Uterus (tissue), 4 donors: ENCODE measurements around the gene KCNG2. TPM values are rescaled to one million over a fixed set of nuclear protein-coding genes. Genes with fewer than 3 reads are reported as not detected.

ENCODE experiments used
- DNase-seq, 2 donors: peaks; one replicate each; pipeline ENCODE4 v3.0.0-alpha.2; 2019 to 2020
- H3K27ac ChIP-seq, 2 donors: fragments of 200-600 bp; sonication (generic); 1 replicate in 1 of 2; 2 replicates in 1 of 2; pipeline ENCODE4 v1.5.1; 2016 to 2018
- H3K27me3 ChIP-seq, 2 donors: fragments of 200-600 bp; sonication (generic); one replicate each; pipeline ENCODE4 v1.5.1; 2018 to 2019; ENCODE audit warnings: control low read depth in 1 of 2
- H3K36me3 ChIP-seq, 2 donors: fragments of 200-600 bp; sonication (generic); one replicate each; pipeline ENCODE4 v1.5.1; 2019; ENCODE audit warnings: control low read depth in 1 of 2
- H3K4me1 ChIP-seq, 2 donors: fragments of 200-600 bp; sonication (generic); one replicate each; pipeline ENCODE4 v1.5.1; 2018 to 2019; ENCODE audit warnings: control low read depth in 1 of 2
- H3K4me3 ChIP-seq, 2 donors: fragments of 200-600 bp; sonication (generic); 1 replicate in 1 of 2; 2 replicates in 1 of 2; pipeline ENCODE4 v1.5.1; 2018 to 2019; ENCODE audit warnings: mild to moderate bottlenecking in 1 of 2
- H3K9me3 ChIP-seq, 2 donors: fragments of 200-600 bp; sonication (generic); one replicate each; pipeline ENCODE4 v1.5.1; 2019; ENCODE audit warnings: control low read depth in 1 of 2
- POLR2A ChIP-seq, 2 donors: fragments of 450-650 bp; IDR thresholded peaks; one replicate each; pipeline ENCODE4 v1.6.1; 2016; ENCODE audit warnings: antibody characterized with exemption in 2 of 2, mild to moderate bottlenecking in 1 of 2, moderate library complexity in 1 of 2
- intact Hi-C: fragments of 100-400 bp; cut with DNase I; formaldehyde crosslinking; loops from one replicate; pipeline ENCODE4 v1.15.1; 2023; ENCODE audit warnings: low total_unique reads
- total RNA-seq, 4 donors: library from RNA; depleted of rRNA in 3 of 4; stranded (reverse); fragments of >200 nt in 3 of 4; gene quantifications; one replicate each; pipeline versions ENCODE4 v1.1.0 to v1.2.4, GENCODE V29; 2014 to 2023
- TF ChIP-seq, protein P1 (sequence below), 4 experiments: fragments of 200-600 bp in 2 of 4; fragments of 450-650 bp in 2 of 4; sonication (generic) in 2 of 4; IDR thresholded peaks; one replicate each; pipeline ENCODE4 v1.5.1; 2016 to 2019; ENCODE audit warnings: antibody characterized with exemption in 4 of 4, mild to moderate bottlenecking in 2 of 4, moderate library complexity in 1 of 4
- donor health status: DM: yes; HTN: yes; CAD: no.

The KCNG2 gene
- total RNA-seq, 4 donors from 2014 or later: 0.59 TPM; not detected in 3

- no peak for DNase-seq
- intact Hi-C loops: no loop called here
- H3K27me3 ChIP-seq: peaks cover 0 to 4% of the 10 kb centered on the region in 2 donors
- no peaks in the 10 kb centered on the region for H3K36me3 ChIP-seq
- no peaks in the 10 kb centered on the region for H3K4me1 ChIP-seq
- no peak overlapping the region for H3K27ac ChIP-seq
- H3K4me3 ChIP-seq: no peak overlapping the region
- peaks cover 0 to 8% of the 10 kb centered on the region in 2 donors for H3K9me3 ChIP-seq
- TF ChIP-seq, protein P1, sequence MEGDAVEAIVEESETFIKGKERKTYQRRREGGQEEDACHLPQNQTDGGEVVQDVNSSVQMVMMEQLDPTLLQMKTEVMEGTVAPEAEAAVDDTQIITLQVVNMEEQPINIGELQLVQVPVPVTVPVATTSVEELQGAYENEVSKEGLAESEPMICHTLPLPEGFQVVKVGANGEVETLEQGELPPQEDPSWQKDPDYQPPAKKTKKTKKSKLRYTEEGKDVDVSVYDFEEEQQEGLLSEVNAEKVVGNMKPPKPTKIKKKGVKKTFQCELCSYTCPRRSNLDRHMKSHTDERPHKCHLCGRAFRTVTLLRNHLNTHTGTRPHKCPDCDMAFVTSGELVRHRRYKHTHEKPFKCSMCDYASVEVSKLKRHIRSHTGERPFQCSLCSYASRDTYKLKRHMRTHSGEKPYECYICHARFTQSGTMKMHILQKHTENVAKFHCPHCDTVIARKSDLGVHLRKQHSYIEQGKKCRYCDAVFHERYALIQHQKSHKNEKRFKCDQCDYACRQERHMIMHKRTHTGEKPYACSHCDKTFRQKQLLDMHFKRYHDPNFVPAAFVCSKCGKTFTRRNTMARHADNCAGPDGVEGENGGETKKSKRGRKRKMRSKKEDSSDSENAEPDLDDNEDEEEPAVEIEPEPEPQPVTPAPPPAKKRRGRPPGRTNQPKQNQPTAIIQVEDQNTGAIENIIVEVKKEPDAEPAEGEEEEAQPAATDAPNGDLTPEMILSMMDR (IDR thresholded peaks at IDR 0.05): no peak
- TF ChIP-seq POLR2A (IDR thresholded peaks at IDR 0.05): no peak
Observed at GRCh38 chr18:79770826-79771225, 26.9 kb upstream of the KCNG2 start.

GRCh38 chr18:79771446-79772107 lies 26.2 kb upstream of the KCNG2 start:
- intact Hi-C loops: no loop called here
- H3K9me3 ChIP-seq: peaks cover 0 to 8% of the 10 kb centered on the region in 2 donors
- no peak for DNase-seq
- H3K27ac ChIP-seq: no peak overlapping the region
- no peaks in the 10 kb centered on the region for H3K36me3 ChIP-seq
- no peaks in the 10 kb centered on the region for H3K4me1 ChIP-seq
- no peak overlapping the region for H3K4me3 ChIP-seq
- TF ChIP-seq, protein P1 (IDR thresholded peaks at IDR 0.05): no peak
- TF ChIP-seq POLR2A (IDR thresholded peaks at IDR 0.05): no peak
- H3K27me3 ChIP-seq: peaks cover 0 to 4% of the 10 kb centered on the region in 2 donors

- Histone ChIP-seq H3K4me1 (no peaks in the 10 kb centered on the region), H3K27me3 (peaks cover 0 to 4% of the 10 kb centered on the region in 2 donors), H3K27ac (no peak overlapping the region), H3K4me3 (no peak overlapping the region), H3K36me3 (no peaks in the 10 kb centered on the region), H3K9me3 (peaks cover 0 to 6% of the 10 kb centered on the region in 2 donors)
- TF ChIP-seq, protein P1 (IDR thresholded peaks at IDR 0.05): no peak
- no peak for TF ChIP-seq POLR2A (IDR thresholded peaks at IDR 0.05)
- intact Hi-C loops: no loop called here
- DNase-seq: no peak
Observed at GRCh38 chr18:79772108-79772864, 25.5 kb upstream of the KCNG2 start.

GRCh38 chr18:79772865-79773696 lies 24.7 kb upstream of the KCNG2 start:
- Histone ChIP-seq H3K4me1 (no peaks in the 10 kb centered on the region), H3K36me3 (no peaks in the 10 kb centered on the region), H3K27ac (no peak overlapping the region), H3K9me3 (no peaks in the 10 kb centered on the region), H3K27me3 (peaks cover 0 to 4% of the 10 kb centered on the region in 2 donors), H3K4me3 (no peak overlapping the region)
- no peak for TF ChIP-seq POLR2A (IDR thresholded peaks at IDR 0.05)
- TF ChIP-seq, protein P1 (IDR thresholded peaks at IDR 0.05): no peak
- intact Hi-C loops: no loop called here
- no peak for DNase-seq
